ENCODE measurements around the gene BCAS3.

Gene BCAS3

DNA sequence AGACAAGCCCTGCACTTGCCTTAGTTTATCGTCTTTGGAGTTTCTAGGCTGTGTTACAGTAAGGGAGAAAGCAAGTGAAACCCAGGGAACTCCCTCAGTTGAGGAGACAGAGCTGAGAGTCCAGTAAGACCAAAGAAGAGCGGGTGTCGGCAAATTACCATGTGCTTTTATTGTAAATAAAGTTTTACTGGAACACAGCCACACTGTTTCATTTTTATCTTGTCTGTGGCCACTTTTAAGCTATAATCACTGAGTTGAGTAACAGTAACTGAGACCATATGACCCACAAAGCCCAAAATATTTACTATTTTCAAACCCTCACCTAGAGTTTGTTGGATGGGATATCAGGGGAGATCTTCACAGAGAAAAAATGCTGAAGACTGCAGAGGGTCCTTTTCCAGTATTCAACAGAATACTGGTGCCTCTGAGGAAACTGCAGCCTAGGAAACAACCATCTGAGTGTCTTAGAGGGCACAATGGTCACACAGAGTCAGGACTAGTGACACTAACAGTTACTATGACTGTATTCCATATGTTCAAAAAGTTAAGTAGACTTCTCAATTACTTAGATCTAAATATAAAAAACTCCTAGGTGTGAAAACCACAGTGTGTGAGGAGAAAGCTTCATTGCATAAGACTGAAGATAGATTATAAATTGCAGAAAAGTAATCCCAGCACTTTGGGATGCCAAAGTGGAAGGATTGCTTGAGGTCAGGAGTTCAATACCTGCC lies 370.9 kb downstream of the BCAS3 start:
- Mint-ChIP-seq H3K27ac (no peak overlapping the region), H3K4me1 (no peaks in the 10 kb centered on the region), H3K36me3 (ENCODE audit: low read depth) (no peaks in the 10 kb centered on the region), H3K27me3 (ENCODE audit: low read depth, poor library complexity) (no peaks in the 10 kb centered on the region), H3K4me3 (no peak overlapping the region), H3K9me3 (no peaks in the 10 kb centered on the region)
- no peak for DNase-seq
- TF ChIP-seq, protein P1, sequence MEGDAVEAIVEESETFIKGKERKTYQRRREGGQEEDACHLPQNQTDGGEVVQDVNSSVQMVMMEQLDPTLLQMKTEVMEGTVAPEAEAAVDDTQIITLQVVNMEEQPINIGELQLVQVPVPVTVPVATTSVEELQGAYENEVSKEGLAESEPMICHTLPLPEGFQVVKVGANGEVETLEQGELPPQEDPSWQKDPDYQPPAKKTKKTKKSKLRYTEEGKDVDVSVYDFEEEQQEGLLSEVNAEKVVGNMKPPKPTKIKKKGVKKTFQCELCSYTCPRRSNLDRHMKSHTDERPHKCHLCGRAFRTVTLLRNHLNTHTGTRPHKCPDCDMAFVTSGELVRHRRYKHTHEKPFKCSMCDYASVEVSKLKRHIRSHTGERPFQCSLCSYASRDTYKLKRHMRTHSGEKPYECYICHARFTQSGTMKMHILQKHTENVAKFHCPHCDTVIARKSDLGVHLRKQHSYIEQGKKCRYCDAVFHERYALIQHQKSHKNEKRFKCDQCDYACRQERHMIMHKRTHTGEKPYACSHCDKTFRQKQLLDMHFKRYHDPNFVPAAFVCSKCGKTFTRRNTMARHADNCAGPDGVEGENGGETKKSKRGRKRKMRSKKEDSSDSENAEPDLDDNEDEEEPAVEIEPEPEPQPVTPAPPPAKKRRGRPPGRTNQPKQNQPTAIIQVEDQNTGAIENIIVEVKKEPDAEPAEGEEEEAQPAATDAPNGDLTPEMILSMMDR (IDR thresholded peaks at IDR 0.05), result no peak

DNA sequence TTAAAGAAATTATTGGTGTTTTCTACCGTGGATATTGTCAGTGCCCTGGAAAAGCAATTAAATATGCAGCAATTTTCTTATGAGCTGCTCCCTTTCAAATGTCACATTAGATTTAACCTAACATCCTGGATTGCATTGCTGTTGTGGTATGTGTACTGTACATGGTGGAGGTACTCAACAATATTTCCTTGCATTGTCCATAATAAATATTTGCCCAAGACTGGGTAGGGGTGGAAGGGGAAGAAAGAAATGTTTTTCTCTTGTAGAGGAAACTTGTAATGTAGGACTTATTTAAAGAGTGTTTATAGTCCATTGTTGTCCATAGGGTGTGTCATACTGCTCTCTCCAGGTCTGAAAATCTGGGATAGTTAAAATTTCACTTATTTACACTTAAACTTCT lies 375.8 kb downstream of the BCAS3 start:
- TF ChIP-seq, protein P1 (IDR thresholded peaks at IDR 0.05), result no peak
- Mint-ChIP-seq H3K4me3 (no peak overlapping the region), H3K4me1 (no peaks in the 10 kb centered on the region), H3K27ac (no peak overlapping the region), H3K36me3 (ENCODE audit: low read depth) (no peaks in the 10 kb centered on the region), H3K9me3 (no peaks in the 10 kb centered on the region), H3K27me3 (ENCODE audit: low read depth, poor library complexity) (no peaks in the 10 kb centered on the region)
- no peak for DNase-seq

DNA sequence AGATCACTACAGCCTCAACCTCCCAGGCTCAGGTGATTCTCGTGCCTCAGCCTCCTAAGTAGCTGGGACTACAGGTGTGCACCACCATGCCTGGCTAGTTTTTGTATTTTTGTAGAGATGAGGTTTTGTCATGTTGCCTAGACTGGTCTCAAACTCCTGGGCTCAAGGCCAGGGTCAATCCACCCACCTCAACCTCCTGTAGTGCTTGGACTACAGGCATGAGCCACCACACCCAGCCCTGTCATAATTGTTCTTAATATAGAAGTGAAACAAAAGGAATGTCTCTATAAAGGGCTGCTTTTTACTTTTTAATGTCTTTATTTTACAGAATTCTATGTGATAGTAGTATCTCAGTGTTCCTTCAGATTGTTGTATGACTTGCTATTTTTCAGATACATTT lies 376.8 kb downstream of the BCAS3 start:
- TF ChIP-seq, protein P1 (IDR thresholded peaks at IDR 0.05), result no peak
- Mint-ChIP-seq H3K36me3 (ENCODE audit: low read depth) (no peaks in the 10 kb centered on the region), H3K27ac (no peak overlapping the region), H3K27me3 (ENCODE audit: low read depth, poor library complexity) (no peaks in the 10 kb centered on the region), H3K4me3 (no peak overlapping the region), H3K9me3 (no peaks in the 10 kb centered on the region), H3K4me1 (no peaks in the 10 kb centered on the region)
- no peak for DNase-seq

DNA sequence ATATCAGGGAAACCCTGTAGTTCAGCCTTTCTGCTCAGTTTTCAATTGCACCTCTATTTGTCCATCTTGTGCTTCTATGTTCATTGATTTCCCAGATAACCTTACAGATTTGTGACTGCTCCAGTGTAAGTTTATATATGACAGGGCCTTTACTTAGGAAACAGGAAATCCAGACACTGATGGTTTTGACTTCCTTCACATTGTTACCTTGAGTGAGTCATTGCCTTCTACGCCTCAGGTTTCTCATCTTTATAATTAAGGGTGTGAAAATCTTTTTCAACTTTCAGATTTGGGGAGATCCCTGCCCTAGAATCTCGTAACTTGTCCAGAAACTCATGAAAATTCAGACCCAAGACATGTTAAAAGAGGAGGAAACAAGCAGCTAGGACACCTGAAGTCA lies 379.6 kb downstream of the BCAS3 start:
- Mint-ChIP-seq H3K9me3 (no peaks in the 10 kb centered on the region), H3K4me1 (no peaks in the 10 kb centered on the region), H3K36me3 (ENCODE audit: low read depth) (no peaks in the 10 kb centered on the region), H3K27ac (no peak overlapping the region), H3K4me3 (no peak overlapping the region), H3K27me3 (ENCODE audit: low read depth, poor library complexity) (no peaks in the 10 kb centered on the region)
- no peak for DNase-seq
- TF ChIP-seq, protein P1 (IDR thresholded peaks at IDR 0.05), result no peak

DNA sequence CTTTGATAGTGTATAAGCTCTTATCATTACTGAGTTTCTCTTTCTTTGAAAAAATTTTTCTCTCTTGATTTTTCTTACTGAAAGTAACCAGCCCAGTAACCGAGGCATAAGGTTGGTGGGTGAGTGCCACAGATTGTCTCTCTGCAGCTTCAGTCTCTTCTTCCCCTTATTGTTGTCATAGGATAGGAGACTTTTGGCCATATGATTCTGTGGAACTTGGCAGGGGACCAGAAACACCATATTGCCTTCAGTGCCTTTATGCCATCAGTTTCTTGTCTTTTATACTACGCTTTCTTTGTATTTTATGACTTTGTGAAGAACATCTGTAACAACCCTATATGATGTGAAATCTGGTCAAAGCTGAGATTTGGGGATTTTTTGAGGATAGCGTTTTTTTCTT lies 380.4 kb downstream of the BCAS3 start:
- Mint-ChIP-seq H3K4me1 (no peaks in the 10 kb centered on the region), H3K4me3 (no peak overlapping the region), H3K27ac (no peak overlapping the region), H3K36me3 (ENCODE audit: low read depth) (no peaks in the 10 kb centered on the region), H3K9me3 (no peaks in the 10 kb centered on the region), H3K27me3 (ENCODE audit: low read depth, poor library complexity) (no peaks in the 10 kb centered on the region)
- TF ChIP-seq, protein P1 (IDR thresholded peaks at IDR 0.05), result no peak
- no peak for DNase-seq

DNA sequence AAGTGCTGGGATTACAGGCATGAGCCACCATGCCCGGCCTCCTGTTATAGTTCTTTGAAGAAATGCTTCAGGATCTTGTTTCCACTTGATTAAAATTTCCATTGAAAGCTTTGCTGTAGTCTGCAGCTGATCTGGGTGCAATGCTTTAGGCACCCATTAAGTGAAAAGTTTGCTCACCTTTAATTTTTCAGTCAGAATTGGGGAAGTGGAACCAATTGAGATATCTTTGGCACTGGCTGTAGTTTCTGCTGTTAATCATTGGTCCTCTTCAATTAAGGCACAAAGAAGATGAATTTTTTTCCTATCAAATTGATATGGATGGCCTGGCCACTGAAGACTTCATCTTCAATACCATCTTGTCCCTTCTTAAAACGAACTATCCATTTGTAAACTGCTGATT lies 385.9 kb downstream of the BCAS3 start:
- Mint-ChIP-seq H3K27me3 (ENCODE audit: low read depth, poor library complexity) (no peaks in the 10 kb centered on the region), H3K9me3 (no peaks in the 10 kb centered on the region), H3K36me3 (ENCODE audit: low read depth) (peaks cover 6% of the 10 kb centered on the region), H3K4me1 (peaks cover 20% of the 10 kb centered on the region), H3K27ac (no peak overlapping the region), H3K4me3 (no peak overlapping the region)
- TF ChIP-seq, protein P1 (IDR thresholded peaks at IDR 0.05), result no peak
- DNase-seq, result no peak

Data from nephron progenitor cell (in vitro differentiated cells).